GM19099 (cell line): Measurements from ENCODE around the gene ZNF215.

Experiments used
- POLR2A ChIP-seq: IDR thresholded peaks from 3 replicates; pipeline ENCODE4 v1.6.1; 2011; ENCODE audit warnings: low read depth; ENCODE audit not compliant: insufficient read length; ENCODE audit errors: extremely low read depth

ZNF215 gene

GRCh38 chr11:6925636-6926207 is 504 bp upstream of the ZNF215 start:
- no peak for TF ChIP-seq POLR2A

GRCh38 chr11:6927030-6927617 is 898 bp downstream of the ZNF215 start:
- TF ChIP-seq POLR2A = no peak

- TF ChIP-seq POLR2A = no peak
Observed at GRCh38 chr11:6928916-6929315, 2.7 kb downstream of the ZNF215 start.

- no peak for TF ChIP-seq POLR2A
Observed at GRCh38 chr11:6931146-6931713, 5.0 kb downstream of the ZNF215 start.

GRCh38 chr11:6932145-6932544 is 5.9 kb downstream of the ZNF215 start:
- TF ChIP-seq POLR2A = no peak

GRCh38 chr11:6941970-6942369 is 15.7 kb downstream of the ZNF215 start:
- TF ChIP-seq POLR2A = no peak

GRCh38 chr11:6943131-6943530 is 16.9 kb downstream of the ZNF215 start:
- no peak for TF ChIP-seq POLR2A

- TF ChIP-seq POLR2A = no peak
Observed at GRCh38 chr11:6962141-6962540, 35.9 kb downstream of the ZNF215 start.

GRCh38 chr11:6962673-6963072 is 36.4 kb downstream of the ZNF215 start:
- TF ChIP-seq POLR2A = no peak

GRCh38 chr11:6968816-6969215 is 42.6 kb downstream of the ZNF215 start:
- TF ChIP-seq POLR2A = no peak

GRCh38 chr11:6979365-6979764 is 53.1 kb downstream of the ZNF215 start:
- TF ChIP-seq POLR2A = no peak

- TF ChIP-seq POLR2A = no peak
Observed at GRCh38 chr11:6986487-6986886, 60.3 kb downstream of the ZNF215 start.

GRCh38 chr11:6988506-6988905 is 62.3 kb downstream of the ZNF215 start:
- no peak for TF ChIP-seq POLR2A

GRCh38 chr11:6991227-6991626 is 65.0 kb downstream of the ZNF215 start:
- TF ChIP-seq POLR2A = no peak

GRCh38 chr11:6992026-6992425 is 65.8 kb downstream of the ZNF215 start:
- no peak for TF ChIP-seq POLR2A
